GM19438 (cell line): Measurements from ENCODE around the gene TNXB.
"Not testable (repeated sequence)": the region's sequence is repeated elsewhere in the genome, so short reads cannot be mapped to it uniquely, and the experiment has no call there.

Experiments
- ATAC-seq: cut with Tn5 transposase; IDR thresholded peaks from one replicate; pipeline ENCODE4 v1.9.1; 2021; ENCODE audit warnings: low read depth; ENCODE audit not compliant: unreplicated experiment

Gene TNXB

DNA sequence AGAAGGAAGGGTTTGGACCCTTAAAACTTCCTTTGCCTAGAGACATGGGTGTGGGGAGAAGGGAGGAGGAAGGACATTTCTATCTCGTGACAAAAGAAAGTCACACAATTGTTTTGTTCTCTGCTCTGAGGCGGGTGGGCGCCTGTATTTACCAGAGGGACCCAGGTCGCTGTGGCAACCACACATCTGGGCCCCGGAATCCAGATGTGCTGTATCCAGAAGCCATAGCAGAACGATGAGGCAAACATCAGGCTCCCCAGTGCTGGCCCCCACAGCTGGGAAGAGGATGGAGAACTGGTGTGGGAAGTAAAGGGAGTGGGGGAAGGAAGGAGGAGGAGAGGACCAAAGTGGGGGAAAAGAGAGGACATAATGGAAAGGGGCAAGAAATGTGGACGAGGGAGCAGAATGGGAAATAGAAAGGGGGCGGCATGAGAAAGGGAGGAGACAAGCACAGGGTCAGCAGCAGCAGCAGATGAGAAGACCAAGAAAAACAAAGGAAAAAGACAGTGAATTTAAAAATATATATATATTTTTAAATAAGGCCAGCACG, 3.4 kb upstream of the TNXB start:
- no peak for ATAC-seq

DNA sequence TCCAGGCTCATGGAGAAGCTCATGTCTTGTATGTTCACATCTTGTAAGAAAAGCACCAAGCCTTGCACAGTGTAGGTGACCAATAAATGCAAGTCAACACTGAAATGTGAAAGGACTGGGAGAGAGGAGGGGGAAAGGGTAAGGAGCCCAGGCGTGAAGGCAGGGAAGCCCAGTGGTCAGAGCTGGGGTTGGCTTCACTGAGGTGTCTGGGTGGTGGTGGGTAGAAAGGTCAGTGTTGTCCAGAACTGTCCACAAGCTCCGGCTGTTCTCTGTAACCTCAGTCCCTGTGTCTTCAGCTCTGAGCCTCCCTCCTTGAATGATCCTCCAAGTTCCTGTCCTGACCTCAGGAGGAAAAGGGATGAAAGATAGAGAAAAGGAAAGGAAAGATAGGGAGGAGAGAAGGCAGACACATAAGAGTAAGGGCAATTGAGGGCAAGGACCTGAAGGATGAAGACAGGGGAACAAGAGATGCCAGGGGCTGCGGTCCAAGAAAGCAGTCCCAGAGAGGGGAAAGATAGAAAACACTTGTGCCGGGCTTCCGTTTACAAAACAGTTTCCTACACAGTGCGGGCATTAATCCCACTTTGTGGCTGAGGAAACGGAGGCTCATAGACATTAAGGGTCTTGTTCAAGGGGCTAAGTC, 2.4 kb upstream of the TNXB start:
- ATAC-seq: no peak

DNA sequence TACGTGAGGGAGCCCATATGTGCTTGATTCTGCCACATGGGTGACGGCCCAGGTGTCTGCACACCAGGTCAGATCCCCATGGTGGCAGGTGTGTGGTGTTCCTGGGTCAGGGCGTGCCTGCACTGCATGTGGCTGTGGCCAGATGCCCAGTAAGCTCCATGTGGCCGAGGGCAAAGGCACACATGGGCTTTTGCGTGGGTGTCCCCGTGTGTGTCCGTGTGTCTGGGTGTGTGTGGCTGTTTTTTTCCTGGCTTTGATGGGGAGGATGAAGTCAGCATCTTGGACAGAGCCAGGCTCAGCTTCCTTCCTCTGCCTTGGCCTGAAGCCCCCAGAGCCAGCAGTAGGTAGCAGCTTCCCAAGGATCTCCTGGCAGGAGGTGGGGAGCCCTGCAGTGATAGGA, 1.5 kb upstream of the TNXB start:
- no peak for ATAC-seq

DNA sequence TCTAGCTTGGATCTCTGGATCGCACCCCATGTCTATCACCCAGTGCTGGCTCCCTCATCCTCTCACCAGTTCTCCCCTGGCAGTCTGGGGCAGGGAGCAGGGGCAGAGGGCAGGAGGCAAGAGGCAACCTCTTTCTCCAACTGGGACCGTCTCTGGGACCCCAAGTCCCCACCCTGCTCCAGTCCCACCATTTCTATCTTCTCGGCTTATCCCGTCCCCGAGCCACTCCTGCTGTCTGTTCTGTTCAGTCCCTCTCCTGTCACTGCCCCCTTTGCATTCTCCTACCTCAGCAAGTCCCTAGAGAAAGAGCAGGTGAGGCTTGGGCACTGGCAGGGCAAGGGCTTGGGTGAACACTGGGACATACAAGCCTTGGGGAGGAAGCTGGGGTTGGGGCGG, 625 bp upstream of the TNXB start:
- no peak for ATAC-seq

DNA sequence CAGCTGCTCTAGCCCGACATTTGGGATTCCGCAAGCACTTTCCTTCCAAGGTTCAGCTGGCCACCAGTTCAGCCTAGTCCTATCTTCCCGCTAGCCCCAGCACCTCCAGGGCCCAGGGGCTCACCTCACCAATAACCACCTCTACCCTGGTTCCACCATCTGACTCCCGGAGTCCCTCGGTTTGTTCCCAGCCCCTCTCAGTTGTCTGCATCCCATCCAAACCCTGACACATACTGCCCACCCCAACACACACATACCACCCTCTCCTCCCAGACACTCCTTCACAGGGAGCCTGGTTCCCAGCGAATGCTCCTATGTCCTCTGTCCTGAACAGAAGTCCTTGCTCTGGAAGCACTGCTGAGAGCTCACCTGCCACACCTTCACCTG, 418 bp downstream of the TNXB start:
- no peak for ATAC-seq

DNA sequence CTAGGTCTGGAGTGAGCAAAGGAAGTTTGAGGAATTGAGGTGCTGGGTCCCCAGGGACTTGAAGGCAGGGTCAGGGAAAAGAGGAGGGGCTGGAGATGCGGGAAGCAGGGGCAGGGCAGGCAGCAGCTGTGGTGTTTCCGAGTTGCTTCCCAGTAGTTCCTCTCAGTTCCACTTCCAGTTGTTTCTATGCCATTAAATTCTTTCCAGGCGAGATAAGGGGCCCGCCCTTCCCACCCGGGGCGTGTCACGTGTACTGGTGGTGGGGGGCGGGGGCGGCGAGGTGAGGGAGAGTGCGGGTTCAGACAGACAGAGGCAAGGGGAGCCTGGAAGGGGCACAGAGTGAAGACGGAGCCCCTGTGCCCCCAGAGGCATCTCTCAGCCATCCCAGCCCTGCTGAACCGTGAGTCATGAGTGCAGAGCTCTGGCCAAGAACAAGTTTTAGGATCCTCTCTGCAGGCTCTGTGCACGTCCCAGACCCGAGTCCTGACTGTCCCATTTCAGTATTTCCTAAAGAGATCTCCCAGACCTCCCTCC, 977 bp downstream of the TNXB start:
- no peak for ATAC-seq

DNA sequence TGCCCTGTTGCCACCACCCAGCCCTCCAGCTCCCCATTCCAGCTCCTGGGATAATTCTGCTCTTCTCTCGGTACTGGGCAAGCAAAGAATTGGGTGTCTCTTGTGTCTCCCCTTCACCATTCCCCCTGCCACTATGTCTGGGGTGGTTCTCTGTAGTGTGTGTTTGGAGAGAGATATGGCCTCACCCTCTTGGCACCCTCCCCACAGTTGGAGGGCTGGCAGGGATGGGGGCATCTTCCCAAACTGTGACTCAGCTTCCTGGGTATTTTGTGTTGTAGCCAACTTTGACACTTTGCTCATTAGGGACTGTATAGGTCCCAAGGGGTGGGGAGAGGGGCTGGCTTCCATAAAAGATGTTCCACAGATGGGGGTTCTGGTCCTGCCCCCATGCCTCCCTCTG, 1.7 kb downstream of the TNXB start:
- no peak for ATAC-seq

DNA sequence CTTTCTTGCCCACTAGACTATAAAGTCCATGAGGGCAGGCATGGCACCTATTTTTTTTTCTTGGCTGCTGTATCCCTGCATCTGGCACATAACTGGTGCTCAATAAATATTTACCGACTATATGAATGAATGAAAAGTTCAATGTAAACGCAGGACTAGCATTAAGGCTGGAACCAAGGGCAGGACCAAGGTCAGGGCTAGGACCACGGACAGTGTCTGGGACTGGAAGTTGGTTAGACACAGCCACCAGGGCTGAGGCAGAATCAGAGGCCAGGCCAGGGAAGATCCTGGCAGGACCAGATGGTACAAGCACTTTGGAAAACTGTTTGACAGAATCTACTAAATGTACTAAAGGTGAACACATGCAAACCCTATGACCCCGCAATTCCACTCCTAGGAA, 3.7 kb downstream of the TNXB start:
- no peak for ATAC-seq

DNA sequence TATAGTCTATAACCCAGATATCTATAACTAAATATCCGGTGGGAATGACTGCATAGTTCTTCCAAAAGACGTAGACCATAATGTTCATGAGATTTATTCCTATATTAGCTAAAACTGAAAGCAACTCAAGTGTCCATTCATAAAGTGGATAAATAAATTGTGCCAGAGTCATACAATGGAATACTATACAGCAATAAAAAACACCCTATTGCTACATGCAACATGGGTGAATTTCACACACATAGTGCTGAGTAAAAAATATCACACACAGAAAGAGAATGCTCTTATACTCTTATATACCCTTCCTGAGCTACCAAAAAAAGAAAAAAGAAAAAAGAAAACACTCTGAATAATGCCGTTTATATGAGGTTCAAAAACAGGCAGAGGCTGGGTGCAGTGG, 6.9 kb downstream of the TNXB start:
- ATAC-seq: no peak

DNA sequence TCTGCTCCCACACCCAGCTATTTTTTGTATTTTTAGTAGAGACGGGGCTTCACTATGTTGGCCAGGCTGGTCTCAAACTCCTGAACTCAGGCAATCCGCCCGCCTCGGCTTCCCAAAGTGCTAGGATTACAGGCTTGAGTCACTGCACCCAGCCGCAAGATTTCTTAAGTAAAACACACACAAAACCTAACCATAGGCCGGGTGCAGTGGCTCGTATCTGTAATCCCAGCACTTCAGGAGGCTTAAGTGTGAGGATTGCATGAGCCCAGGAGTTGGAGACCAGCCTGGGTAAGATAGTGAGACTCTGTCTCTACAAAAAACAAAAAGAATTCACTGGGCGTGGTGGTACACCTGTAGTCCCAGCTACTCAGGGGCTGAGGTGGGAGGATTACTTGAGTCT, 8.9 kb downstream of the TNXB start:
- ATAC-seq: not testable (repeated sequence)

DNA sequence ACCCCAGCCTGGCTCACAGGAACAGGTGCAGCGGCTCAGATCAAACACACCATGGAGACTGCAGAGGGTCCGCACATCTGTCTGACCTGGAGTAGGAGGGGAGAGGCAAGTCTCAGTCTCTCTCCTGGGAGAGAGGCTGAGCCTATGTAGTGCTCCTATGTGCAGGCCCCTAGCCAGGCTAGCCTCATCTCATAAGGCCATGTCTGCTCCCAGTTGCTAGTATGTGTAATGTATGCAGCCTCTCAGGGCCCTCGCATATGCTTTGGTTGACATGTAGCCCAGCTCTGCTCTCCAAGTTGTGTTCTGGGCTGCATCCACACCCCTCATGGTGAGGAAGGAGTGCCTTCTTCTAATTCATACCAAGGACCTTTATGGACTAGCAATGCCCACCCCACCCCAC, 11.8 kb downstream of the TNXB start:
- ATAC-seq: no peak

DNA sequence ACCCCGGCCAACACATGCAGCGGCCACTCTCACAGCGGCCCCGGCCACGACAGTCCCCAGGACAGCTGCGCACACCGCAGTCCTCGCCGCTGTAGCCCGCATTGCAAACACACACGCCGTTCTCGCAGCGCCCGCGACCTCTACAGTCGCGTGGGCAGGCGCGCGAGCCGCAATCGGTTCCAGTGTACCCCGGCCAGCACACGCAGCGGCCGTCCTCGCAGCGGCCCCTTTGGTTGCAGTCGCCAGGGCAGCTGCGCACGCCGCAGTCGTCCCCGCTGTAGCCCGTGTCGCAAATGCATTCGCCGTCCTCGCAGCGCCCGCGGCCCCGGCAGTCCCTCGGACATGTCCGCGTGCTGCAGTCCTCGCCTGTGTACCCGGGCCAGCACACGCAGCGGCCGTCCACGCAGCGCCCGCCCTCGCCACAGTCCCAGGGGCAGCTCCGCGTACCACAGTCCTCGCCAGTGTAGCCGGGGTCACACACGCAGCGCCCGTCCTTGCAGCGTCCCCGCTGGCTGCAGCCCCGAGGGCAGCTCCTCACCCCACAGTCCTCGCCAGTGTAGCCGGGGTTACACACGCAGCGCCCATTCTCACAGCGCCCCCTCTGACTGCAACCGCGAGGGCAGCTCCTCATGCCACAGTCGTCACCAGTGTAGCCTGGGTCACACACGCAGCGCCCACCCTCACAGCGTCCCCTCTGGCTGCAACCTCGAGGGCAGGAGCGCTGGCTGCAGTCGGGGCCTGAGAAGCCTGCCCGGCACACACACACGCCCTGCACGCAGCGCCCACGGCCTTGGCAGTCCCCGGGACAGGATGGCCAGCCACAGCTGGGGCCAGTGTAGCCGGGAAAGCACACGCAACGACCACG, 12.5 kb downstream of the TNXB start:
- ATAC-seq: no peak

DNA sequence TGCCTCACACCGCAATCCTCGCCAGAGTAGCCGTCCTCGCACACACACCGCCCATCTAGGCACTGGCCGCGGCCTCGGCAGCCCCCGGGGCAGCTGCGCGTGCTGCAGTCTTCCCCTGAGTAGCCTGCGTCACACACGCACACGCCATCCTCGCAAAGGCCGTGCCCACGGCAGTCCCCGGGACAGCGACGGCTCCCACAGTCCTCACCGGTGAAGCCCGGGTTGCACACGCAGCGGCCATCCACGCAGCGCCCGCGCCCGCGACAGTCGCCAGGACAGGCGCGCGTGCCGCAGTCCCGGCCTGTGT, 13.1 kb downstream of the TNXB start:
- no peak for ATAC-seq

DNA sequence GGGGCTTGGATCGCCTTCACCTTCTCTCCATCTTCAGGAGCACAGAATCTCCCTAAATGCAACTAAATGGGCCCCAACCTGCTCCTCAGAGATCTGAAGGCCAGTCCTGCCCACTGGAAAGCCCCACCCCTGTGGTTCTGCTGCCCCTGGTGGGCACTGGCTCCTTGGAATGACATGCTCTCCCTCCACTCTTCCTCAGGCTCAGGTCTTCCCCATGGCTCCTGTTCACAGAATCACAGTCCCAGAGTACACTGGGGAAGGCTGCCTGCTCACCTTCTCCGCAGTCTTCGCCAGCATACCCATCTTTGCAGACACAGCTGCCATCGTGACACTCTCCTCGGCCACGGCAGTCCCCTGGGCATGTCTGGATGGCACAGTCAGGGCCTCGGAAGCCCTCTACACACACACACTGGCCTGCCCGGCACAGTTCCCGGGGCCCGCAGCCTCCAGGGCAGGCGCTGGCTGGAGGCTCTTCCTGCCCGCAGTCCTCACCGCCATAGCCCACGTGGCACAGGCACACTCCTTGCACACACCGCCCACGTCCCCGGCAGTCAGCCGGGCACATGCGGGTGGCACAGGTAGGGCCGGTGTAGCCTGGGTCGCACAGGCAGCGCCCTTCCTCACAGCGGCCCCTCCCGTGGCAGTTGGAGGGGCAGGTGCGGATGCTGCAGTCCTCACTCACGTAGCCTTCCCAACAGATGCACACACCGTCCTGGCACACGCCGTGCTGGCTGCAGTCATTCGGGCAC, 13.6 kb downstream of the TNXB start:
- no peak for ATAC-seq

DNA sequence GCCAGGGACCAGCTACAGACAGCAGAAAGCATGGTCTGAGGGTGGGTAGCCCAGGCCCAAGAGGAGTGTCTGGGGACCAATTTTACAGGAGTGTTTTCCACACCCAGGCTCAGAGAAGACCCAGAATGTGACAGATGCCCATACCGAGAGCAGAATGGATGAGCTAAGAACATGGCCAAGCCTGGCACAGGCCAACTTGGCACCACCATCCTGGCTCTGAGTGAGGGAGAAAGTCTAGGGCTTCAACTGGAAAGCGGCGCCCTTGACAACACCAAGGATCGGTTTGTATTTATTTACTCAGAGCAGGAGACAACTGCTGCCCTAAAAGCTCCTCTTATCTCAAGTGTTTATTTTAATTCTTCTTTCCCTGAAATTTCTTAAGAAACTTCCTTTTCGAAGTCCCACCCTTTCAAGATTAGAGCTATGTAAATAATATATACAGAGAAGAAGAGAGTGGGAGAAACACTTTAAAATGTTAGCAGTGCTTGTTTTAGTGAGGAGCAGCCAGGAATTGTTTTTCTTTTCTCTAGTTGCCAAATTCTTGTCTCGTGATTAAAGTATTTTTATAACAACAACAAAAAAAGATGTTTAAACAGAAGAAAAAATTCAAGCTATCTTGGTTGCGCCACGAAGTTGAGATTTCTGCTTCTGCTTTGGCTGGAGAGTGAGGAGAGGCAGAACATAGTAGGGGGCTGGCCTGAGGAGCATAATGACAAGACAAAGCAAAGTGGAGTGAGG, 16.2 kb downstream of the TNXB start:
- ATAC-seq: no peak

DNA sequence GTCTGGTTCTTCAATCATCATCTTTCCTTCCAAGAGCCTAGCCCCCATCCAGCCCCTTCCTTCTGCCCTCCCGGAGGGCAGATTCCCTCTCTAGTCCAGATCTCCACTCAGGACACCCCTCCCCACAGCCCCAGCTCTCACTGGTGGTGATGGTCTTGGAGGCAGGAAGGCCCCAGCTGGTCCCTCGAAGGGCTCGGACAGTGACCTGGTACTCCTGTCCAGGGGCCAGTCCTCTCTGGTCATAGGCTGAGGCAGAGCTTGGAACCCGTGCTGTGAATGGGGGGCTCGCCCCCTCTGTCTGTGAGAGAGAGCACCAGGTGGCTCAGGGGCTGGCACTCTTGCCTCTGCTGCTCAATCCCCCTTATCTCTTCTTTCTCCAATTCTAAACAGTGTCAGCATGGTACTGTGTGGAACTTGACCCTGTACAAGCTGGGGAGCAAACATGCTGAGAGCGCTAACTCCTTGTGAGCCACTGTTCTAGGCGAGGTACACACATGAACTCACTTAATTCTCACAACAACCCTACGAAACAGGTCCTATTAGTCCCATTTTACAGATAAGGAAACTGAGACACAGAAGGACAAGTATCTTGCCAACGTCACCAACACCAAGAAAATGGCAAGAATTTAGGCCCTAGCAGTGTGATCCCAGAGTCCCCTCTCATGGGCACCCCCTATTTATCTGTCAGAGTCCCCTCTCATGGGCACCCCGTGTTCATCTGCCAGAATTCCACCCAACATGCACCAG, 19.9 kb downstream of the TNXB start:
- no peak for ATAC-seq

DNA sequence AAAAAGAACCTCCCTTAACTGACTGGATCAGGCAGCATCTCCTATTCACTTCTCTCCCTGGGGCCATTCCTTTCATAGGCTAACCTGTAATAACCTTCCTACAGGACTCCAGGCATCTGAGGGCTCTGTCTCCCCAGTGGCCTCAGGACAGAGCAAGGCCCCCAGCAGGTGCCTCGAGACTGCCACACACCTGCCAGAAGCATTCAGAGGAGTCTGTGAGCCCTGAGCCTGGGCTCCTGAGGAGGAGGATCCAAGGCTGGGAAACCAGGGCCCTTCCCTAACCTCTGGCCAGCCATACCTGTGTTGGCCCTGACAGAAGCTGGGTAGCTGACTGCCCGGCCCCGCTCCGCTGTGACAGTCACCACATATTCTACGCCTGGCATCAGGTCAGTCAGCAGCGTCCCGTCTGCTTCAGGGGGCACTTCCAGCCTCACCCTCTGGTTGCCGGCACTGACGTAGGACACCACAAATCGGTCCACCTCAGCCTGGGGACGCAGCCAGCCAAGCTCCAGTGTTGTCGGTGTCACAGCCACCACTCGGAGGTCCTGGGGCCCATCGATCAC, 20.6 kb downstream of the TNXB start:
- no peak for ATAC-seq

DNA sequence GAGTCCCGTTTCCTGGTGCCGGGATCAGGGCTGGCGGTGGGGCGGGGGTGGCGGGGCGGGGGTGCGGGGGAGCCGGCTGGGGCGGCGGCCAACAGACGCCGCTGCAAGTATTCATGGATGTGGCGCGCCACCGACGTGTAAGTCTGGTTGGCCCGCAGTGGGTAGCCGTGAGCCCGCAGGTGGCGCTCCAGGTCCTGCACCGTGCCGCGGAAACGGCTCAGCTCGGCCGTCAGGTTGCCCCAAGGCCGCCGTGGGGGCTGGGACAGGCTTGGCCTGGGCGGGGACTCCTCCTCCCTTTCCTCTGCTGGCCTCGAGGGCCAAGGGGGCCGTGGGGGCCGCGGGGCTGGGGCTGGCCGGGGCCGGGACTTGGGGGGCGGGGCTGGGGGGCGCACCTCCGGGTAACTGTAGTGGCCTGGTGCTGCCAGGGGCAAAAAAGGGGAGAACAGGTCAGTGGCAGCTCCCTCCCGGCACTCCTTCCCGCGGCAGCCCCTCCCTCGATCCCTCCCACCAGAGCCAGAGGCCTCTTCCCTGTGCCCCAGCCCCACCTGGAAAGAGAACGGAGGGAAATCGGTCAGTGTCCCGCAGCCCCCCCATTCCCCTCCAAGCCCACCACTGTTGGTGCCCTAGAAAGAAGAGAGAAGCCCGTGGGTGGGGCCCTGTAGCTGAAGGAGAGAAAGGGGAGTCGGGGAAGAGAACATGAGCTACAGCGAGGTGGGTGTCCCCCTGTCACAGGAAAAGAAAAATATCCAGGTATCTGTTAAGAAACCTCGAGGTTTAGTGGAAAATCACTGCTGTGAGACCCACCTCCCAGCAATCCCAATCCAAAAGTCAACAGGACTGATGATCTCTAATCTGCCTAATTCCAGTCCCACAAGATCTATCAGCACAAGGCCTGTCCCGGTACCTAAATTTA, 21.3 kb downstream of the TNXB start:
- ATAC-seq: peak; percentile 51
